ENCODE results near the gene SMPD3.
A peak's percentile ranks its signal among the peaks of the same experiment; 100 is the strongest.

Gene SMPD3

DNA sequence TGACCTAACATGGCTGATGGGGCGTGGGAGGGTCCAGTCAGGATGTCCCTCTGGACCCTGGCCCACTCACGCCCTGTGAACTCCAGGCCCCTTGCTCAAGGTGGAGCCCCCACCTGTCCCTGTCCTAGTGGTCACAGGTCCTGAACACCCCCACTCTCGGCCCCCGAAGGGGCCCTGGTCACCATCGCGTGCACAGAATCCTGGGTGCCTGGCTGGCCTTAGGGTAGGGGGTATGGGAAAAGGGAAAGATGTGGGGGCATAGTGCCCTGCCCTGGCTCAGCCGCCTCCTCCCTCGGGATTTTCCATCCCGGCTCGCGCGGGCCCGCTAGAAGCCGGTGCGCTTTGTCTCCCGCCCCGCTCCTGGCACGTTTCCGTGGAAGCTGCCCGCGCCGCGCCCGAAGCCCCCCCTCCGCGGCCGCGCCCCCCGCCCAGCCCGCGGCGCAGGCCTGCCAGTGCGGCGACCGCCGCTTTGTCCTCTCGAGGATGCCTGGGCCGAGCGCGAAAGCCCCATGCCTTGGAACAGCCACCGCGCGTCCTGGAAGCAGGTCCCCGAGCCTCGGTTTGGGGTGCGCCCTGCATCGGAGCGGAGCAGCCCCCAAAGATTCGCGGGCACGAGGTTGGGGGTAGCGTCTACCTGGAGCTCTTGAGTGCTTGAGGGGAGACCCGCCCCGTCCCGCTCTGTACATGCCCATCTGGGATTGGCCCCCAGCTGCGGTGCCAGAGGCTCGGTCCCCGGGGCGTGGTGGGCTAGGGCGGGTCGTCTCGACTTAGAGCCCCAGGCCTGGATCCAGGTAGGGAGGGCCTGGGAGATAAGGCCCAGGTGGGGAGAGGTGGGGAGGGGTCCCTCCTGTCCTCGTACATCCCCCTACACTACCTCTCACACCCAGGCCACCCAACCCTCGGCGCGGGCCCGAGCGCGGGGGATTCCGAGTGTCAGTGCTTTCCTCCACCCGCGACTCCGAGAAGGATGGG lies 1.3 kb downstream of the SMPD3 start:
- no peak for DNase-seq (ENCODE audit: low read depth, low spot score)
- H3K4me3 ChIP-seq (ENCODE audit: low read length): no peak overlapping the region

DNA sequence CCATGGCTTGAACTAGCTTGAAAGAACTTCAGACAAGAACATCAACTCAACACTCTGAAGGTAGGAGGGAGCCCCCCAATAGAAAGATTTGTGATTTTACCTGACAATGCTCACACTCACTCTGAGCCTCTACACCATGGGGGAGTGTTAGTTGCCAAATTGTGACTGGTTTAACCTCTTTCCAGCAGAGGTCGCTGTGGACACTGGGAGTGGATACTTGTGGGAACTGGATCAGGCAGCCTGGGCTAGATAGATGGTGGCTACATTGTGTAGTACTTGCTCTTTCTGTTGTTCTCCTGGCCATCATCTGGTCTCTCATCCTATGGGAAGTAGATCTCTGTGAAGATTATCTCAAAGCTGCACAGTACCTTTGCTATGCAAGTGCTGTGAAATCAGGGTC lies 2.9 kb downstream of the SMPD3 start:
- H3K4me3 ChIP-seq (ENCODE audit: low read length): no peak overlapping the region
- DNase-seq (ENCODE audit: low read depth, low spot score): peak; percentile 52

DNA sequence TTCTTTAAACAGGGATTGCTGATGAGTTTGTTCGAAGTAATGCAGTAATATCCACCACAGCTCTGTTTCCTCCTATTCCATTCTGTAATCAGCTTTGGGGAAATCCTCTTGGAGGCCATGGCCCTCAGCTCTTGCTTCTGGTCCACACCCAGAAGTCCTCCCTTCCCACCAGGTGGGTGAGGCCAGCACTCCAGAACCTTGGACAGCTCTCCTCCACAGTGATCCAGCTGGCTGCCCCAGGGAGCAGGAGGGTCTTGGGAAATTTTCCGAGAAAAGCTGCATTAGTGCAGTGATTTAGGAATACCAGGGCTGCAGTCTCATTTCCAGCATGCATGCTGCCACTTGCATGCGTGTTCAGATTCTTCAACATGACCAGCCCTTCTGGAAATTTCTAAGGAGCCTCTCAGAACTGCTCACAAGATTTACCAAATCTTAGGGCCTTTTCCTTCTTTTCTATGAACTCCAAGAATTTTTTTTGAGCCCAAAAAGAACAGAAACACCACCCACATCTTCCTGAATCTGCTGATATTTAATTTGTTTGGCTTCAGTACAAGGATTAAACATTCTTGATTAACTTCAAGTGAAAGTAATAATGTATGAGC lies 4.2 kb downstream of the SMPD3 start:
- DNase-seq (ENCODE audit: low read depth, low spot score): no peak
- H3K4me3 ChIP-seq (ENCODE audit: low read length): no peak overlapping the region

DNA sequence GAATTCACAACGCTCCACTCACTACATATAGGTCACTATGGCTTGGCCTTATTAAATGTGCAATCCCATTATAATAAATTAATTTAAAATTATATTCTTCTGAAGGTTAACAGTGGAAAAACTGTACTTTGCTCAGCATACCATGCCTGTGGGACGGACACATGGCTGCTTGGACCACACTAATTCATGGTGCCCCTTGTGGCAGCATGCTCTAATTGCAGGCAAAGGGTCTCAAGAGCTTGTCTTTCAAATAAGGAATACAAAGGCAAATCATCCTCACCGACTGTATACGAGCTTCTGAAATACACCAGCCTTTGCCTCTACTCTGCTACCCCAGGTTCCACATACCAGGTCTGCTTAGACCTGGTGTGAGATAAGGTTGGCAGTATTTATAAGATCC lies 11.7 kb downstream of the SMPD3 start:
- DNase-seq (ENCODE audit: low read depth, low spot score): no peak
- H3K4me3 ChIP-seq (ENCODE audit: low read length): no peak overlapping the region

DNA sequence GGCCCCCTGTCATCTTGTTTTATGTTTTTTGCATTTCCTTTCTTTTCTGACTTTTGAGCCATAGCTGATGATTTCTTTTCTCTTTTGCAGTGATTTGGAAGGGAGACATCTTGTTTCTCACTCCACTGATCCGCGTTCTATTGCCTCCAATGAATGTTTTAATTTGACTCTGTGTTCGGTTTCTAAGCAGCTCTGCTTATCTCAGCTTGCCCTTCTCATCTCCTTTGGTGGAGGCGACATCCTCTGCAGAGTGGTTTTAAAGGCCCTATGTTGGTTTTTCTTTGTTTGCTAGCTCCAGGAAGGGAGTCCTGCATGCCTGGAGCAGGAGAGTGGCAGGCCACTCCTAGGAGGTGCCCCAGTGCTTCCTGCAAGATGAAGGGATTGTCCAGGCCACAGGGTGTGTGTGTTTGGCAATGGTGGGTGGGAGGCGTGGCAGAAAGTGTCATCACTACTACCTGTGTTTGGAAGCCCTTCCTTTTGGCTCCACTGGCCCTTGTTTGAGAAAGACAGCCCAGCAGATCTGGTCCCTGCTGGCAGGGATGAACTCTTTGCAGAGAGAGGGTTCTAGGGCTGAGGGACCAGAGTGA lies 13.6 kb downstream of the SMPD3 start:
- peak; percentile 25 for DNase-seq (ENCODE audit: low read depth, low spot score)

DNA sequence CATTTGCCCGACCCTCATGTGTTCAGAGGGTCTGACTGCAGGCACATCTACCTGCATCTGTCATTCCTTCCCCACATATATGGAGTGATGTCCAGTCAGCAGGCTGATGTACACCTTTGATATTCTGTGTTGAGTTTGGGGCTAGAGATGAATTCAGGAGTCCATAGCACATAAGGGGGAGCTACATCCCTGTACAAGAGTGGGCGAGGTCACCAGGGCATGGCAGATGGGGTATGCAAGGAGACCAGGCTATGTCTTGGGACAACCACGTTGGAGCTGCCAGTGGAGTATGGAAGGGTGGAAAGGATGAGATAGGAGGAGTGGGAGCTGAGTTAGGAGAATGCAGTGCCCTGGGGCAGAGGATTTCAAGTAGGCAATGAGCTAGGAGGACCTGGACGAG lies 15.0 kb downstream of the SMPD3 start:
- no peak for DNase-seq (ENCODE audit: low read depth, low spot score)
- H3K4me3 ChIP-seq (ENCODE audit: low read length): no peak overlapping the region

More for the DNA sequence above, 13.6 kb downstream of the SMPD3 start:
- no peak overlapping the region for H3K4me3 ChIP-seq (ENCODE audit: low read length)

DNA sequence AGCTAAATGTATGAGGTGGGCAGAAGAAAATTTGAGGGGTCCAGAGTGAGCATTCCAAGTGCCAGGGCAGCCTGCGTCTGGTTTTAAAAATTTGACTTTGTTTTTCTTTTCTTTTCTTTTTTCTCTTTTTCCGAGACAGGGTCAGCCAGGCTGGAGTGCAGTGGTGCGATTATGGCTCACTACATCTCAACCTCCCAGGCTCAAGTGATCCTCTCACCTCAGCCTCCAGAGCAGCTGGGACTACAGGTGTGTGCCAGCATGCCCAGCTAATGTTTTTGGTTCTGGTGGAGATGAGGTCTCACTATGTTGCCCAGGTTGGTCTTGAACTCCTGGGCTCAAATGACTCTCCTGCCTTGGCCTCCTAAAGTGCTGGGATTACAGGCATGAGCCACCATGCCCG lies 15.6 kb downstream of the SMPD3 start:
- DNase-seq (ENCODE audit: low read depth, low spot score): no peak
- H3K4me3 ChIP-seq (ENCODE audit: low read length): no peak overlapping the region

DNA sequence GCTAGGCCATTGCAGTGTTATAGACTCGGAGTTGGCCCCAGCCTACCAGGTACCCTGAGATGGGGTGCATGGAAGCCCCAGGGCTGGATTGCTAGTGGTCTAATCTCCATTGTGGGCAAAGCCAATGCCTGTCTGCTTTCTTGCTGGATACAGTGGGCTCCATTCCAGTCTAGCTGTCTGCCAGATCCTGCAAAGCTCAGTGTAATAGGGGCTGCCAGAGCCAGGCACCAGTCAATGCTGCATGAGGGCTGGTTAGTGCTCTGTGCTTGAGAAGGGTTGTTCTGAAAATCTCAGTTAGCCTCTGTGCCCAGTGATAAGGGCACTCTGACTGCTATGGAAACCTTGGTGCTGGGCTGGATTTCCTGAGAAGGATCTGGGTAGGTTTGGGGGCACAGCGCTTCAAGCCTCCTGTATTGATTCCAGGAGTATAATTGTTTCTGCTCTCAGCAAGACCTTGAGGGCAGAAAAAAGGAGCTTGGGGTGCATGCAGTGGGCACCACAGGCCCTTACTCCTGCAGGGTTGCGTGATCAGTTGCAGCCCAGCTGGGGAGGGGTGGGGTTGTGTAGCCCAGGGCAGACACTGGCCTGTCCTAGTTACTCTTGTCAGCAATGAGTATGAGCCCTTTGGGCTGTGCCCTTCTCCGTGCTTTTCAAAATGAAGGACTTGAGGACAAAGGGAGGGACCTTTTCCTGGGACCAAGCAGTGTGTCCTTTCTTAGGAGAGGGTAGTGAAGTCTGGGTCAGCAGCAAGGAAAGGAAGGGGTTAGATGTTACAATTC lies 19.0 kb downstream of the SMPD3 start:
- H3K4me3 ChIP-seq (ENCODE audit: low read length): no peak overlapping the region
- no peak for DNase-seq (ENCODE audit: low read depth, low spot score)

DNA sequence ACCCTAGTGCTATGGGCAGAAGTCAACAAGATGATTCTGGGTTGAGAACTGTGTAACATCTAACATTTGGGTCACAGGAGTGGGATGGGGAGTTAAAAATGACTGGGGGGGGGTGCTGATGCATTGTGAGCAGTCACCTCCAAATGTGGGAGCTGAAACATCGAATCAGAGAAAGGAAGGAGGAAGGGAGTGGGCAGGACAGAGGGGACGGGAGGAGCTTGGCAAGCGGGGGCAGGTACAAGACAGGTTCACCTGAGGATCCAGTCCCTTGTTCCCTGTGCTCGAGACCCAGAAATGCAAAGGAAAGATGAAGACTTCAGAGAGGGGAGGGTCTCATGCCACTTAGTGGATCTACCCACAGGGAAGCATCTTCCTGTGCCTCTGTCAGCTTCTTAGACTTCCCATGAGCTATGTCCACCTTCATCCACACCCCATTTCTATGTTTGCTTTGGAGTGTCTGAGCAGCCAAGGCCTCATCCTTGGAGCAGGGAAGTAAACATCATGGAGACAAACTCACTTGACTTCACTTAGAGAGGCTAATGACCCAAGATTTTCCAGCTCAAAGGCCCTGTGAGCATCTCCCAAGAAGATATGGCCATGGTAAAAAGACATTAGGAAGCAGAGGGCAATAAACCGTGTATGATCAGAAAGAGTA lies 20.5 kb downstream of the SMPD3 start:
- H3K4me3 ChIP-seq (ENCODE audit: low read length): no peak overlapping the region
- no peak for DNase-seq (ENCODE audit: low read depth, low spot score)

DNA sequence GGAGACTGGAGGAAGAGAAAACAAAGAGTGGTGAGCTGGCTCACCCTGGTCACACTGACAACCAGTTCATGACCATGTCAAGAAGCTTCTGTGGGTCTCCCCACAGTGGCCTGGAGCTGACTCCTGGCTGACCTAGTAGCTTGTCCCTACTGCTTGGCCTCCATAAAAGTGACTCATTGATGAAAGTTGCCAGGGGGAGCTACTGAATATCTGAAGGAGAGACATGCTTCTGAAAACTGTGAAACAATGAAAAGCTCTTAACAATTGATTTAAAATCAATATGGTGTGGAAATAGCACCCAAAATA lies 22.0 kb downstream of the SMPD3 start:
- no peak overlapping the region for H3K4me3 ChIP-seq (ENCODE audit: low read length)
- no peak for DNase-seq (ENCODE audit: low read depth, low spot score)

DNA sequence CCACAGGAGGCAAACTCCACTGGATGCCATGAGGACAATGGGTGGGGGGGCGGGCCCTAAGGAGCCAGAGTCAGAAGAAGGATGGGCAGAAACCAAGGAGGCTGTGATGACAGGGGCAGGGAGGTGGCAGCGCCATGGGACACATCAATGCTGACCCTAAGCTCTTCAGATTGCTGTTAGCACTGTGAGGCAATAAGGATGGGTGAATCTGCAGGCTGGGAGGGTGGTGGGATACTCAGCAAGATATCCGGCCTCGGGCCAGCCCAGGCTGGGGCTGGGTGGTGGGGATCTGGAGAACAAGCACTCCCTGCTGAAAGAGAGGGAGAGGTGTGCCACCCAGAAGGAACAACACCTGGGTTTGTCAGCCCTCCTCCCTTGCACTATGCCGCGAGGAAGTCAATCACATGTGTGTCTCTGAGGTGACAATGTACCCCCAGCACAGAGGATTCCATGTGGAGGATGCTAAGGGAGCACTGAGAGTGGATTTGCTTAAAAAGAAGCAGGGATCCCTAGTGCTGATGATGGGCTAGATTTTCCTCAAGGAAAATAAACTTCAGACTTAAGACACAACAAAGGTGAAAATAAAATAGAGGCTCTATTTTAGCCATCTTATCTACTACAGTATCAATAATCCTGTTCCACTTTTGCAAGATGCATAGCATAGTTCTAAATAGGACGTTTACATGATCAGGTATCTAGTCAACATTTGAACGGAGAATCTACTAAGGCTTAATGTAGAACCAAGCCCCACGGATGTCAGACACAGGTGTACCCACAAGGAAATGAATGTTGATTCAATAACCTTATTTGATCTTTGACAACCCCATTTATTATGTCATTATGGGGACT lies 22.6 kb downstream of the SMPD3 start:
- H3K4me3 ChIP-seq (ENCODE audit: low read length): no peak overlapping the region
- DNase-seq (ENCODE audit: low read depth, low spot score): peak; percentile 31

DNA sequence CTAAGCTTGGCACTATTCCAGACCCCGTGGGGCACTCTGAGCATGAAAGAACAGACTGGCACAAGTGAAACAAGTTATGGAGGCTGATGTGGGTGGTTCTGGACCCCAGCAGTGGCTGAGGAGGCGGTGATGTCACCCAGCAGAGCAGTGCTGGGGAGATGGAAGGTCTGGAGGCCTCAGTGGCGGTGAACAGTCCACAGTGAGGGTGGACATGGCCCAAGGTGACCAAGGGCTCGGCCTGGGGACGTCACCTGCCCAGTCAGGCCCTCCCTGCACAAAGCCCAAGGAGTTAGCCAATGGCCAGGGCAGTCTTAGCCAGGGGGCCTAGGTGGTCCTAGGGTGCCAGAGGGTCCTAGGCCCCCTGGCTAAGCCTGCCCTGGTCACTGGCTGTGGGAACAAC lies 24.5 kb downstream of the SMPD3 start:
- no peak overlapping the region for H3K4me3 ChIP-seq (ENCODE audit: low read length)
- DNase-seq (ENCODE audit: low read depth, low spot score): no peak

DNA sequence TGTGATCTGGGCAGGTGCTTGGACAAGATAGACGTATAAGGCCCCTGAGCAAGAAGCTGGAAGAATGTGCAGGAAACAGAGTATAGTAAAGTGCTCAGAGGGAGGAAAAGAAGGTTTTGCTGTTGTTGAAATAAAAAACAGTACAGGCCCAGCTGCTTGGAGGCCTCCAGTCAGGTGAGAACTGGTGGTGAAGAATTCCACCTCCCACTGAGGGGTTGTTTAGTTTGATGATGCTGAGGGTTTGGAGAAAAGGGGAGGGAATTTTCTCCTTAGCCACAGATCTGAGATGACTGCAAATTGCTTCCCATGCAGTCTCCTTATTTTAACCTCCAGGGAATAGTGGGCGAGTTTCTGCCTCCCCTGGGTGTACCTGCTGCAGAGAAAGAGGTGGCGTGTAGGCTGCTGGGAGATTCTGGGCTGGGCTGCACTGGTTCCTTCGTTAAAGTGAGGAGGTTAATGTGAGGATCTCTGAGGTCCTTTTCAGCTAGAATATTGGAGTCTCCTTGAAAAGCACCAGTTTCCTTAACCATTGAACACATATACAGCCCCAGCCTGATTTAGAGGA lies 25.8 kb downstream of the SMPD3 start:
- no peak overlapping the region for H3K4me3 ChIP-seq (ENCODE audit: low read length)
- no peak for DNase-seq (ENCODE audit: low read depth, low spot score)

DNA sequence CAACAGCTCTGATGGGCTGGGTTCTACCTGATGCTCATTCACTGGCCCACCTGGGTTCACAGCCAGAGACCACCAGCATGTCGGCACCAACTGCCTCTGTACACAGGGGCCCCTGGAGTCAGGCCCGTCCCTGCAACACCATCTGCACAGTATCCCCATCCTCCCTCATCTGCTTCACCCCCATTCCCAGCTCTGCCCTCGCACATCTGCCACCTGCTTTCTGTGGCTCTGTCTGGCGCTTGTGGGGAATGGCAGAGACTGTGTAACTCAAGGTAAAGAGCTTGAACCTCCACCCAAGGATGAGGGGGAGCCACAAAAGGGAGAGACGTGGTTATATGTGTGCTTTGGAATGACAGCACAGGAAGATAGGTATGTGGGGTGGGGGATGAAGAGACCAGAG lies 27.2 kb downstream of the SMPD3 start:
- no peak for DNase-seq (ENCODE audit: low read depth, low spot score)
- no peak overlapping the region for H3K4me3 ChIP-seq (ENCODE audit: low read length)

DNA sequence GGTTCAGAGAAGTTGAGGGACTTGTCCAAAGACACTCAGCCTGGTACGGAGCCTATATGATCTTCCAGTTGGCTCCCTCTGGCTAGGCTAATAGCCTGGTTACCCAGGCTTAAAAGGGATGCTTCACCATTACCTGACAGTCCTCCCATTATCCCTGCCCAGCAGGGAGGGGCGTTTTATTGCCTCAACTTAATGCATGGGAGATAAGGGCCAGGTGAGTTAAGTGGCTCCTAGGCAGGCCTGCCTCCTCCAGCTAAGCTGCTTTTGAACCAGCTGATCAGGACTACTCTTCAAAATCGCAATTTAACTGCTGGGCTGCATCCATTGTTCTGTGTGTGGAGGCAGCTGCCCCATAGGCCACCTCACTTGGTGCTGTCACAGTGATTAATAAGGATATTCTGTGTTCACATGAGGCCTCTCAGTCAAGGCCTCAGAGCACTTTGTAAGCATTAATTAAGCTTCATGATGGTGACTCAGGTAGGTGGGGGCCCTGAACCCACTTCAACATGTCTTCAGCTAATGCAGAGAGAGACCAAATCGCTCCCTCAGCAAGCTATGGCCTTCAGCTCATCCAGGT lies 27.9 kb downstream of the SMPD3 start:
- DNase-seq (ENCODE audit: low read depth, low spot score): no peak
- no peak overlapping the region for H3K4me3 ChIP-seq (ENCODE audit: low read length)

DNA sequence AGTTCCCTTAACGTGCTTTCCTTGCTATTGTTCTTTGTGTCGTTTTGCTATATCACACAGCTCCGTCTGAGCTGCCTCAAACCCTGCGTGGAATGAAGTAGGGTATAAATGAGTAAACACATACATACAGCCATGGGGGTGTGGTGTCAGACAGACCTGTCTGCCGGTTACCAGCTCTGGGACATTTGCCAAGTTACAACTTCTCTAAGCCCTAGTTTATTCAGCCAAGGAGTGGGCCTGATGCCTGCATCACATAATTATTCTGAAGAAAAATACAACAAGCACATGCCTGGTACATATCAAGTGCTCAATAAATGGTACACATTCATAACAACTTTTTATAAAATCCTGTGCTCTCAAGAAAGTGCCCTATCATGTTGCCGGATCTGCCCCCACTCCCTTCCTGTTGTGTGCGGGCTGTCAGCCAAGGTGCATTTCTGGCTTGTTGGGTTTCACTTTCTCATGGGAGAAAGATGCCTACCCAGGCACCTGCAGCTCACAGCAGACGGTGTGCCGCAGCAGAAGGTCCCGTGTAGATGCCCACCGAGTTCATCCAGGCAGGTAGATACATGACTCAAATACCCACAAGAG lies 30.5 kb downstream of the SMPD3 start:
- peak; percentile 92 for DNase-seq (ENCODE audit: low read depth, low spot score)
- peak overlapping the region; percentile 20 for H3K4me3 ChIP-seq (ENCODE audit: low read length)
